Dedifferentiated amniotic fluid mesenchymal stem cell (primary cell): ENCODE data around the gene PHYKPL.
"Not testable (repeated sequence)": the region's sequence is repeated elsewhere in the genome, so short reads cannot be mapped to it uniquely, and the experiment has no call there.

ENCODE experiments used
- DNase-seq: peaks from one replicate; pipeline ENCODE4 v3.0.0-alpha.2; 2016; ENCODE audit errors: extremely low spot score

PHYKPL gene

DNA sequence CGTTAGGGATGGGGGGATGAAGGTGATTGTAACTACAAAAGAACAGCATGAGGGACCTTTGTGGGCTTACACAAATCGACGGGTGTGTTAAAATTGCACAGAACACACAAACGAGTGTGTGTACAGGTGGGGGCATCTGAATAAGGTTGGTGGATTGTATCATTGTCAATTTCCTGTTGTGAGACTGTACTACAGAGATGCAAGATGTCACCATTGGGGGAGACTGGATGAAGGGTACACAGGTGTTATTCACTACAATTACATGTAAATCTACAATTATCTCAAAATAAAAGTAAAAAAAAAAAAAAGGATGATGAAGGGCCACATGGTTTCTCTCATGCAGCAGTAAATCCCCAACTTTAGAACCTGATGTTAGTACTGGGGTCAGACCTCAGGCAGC is 31.4 kb upstream of the PHYKPL start:
- DNase-seq, result no peak

DNA sequence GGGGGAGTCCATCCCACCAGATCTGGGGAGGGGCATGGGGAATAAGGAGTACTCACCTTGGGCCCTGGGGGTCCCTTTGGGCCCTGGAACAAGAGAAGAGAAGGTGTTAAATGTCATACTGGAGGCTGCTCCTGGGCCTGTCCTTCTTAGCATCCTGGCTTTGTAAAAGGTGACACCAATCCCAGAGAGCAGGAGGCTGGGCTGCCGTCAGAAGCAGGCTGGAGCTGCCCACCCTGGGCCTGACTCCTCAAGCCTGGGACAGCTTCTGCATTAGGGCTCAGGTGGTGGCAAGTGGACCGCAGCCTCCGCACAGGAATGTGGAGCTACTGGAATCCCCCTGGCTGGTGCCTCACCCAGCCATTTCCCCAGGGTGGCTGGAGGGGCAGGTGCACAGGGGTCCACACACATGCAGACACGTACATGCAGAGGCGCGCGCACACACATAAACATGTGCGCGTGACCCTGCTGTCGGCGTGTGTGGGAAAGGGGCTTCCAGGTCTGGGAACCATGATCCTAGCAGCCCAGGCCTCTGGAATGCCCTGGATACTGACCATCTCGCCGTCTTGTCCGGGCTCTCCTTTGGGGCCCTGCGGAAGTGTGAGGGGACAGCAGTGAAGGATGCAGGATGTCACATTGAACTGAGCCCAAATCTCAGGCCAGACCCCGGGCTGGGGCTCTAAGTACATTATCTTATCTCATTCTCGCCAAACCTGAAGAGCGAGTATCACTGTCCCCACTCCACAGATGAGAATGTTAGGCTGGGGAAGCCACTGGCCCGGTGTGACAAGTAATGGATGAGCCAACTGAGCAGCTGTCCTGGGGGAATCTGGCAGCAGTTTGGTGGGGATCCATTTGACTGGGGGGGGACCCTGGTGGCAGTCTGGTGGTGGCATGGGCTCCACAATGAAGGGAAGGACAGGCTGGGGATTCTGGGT is 29.3 kb upstream of the PHYKPL start:
- DNase-seq, result no peak

DNA sequence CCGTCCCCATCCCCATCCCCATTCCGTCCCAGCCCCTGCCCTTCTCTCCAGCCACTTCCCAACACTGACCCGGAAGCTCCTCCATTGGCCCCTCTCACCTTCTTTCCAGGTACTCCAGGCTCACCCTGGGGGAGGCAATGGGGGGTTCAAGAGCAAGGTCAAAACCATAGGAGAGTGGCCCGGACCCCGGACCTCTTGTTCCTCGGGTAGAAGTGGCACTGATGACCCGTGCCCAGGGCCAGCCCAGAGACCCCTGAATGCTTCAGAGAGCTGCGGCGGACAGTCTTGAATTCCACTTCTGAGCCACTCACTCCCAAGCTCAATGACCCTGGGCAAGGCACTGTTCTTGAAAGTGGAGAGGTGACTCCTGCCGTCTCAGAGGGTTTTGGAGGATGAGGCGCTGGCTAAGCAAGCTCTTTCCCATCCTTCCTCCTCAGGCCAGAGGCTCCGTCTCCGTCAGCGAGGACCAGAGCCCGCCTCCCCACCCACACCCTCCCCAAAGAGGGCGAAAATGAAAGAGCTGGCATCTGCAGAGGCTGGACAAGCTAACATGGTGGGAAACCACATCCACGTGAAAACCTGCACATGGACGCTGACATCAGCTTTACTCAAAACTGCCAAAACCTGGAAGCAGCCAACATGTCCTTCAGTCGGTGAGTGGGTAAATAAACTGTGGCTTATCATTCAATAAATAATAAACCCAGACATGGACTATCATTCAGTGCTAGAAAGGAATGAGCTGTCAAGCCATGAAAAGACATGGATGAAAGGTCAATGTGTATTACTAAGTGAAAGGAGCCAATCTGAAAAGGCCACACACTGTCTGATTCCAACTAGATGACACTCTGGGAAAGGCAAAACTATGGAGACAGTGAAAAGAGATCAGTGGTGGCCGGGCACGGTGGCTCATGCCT is 27.3 kb upstream of the PHYKPL start:
- no peak for DNase-seq

DNA sequence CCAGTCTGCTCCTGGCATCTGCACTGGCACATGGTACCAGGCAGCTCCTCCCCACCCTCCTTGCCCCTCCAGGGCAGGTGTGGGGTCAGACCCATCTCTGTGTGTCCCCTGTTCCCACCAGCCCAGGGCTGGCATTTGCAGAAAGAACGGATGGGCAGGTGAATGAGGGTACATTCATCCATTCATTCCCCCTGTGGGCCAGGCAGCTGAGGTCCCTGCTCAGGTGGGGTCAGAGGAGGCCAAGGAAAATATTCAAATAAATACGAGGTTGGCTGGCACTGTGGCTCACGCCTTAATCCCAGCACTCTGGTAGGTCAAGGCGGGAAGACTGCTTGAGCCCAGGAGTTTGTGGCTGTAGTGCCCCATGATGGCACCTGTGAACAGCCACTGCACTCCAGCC is 25.0 kb upstream of the PHYKPL start:
- DNase-seq, result no peak

DNA sequence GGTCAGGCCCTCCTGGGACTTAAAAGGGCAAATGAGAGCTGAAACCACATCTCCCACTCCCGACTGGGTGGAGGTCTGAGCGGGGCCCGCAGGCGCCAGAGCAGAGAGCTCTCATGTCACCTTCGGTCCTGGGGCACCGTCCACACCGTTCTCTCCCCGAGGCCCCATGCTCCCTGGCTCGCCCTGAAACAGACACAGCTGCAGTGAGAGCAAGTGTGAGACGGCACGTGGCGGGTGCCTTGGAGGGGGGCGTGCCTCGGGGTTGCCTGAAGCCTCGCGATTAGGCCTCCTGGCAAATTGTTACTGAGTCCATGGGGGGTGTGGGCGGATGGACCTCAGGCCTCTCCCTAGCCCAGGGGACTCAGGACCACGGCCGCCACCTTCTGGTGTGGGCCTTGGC is 24.1 kb upstream of the PHYKPL start:
- no peak for DNase-seq

DNA sequence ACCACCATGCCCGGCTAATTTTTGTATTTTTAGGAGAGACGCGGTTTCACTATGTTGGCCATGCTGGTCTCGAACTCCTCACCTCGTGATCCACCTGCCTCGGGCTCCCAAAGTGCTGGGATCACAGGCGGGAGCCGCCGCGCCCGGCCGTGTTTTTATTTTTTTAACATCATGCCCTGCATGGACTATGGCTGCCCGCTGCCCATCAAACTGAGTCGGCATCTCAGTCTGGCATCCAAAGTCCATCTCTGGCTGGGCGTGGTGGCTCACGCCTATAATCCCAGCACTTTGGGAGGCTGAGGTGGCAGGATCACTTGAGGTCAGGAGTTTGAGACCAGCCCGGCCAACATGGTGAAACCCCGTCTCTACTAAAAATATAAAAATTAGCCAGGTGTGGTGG is 21.0 kb upstream of the PHYKPL start:
- not testable (repeated sequence) for DNase-seq

DNA sequence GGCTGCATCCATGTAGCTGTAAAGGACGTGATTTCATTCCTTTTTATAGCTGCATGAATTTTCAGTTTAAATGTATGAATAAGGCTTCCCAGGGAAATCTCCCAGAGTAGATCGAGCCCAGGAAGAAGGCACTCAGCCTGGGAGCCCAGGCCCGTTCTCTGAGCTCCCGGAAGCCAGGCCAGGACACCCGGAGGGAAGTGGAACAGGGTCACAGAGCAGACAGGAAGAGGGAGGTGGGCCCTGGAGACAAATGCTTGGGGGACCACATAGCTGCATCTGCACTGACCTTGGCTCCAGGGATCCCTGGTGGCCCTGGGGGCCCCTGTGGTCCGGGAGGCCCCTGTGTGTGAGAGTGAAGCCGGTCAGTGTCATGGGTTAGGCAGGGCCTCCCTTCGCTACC is 19.7 kb upstream of the PHYKPL start:
- no peak for DNase-seq

DNA sequence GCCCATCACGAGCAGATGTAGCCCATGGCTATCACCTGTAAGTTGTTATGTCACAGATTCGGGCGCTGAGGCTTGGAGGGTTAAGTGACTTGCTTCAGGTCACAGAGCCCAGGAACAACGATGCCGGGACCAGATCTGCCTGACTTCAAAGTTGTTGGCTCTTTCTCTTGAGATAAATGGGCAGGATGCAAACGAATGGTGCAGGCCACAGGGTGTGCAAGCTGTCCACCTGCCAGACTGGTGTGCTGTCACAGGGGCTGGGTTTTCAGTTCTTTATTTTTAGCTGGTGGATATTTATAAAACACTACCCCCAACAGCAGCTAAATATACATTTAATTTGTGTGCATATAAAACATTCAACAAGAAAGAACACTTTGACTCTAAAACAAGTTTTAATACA is 17.7 kb upstream of the PHYKPL start:
- DNase-seq, result no peak

DNA sequence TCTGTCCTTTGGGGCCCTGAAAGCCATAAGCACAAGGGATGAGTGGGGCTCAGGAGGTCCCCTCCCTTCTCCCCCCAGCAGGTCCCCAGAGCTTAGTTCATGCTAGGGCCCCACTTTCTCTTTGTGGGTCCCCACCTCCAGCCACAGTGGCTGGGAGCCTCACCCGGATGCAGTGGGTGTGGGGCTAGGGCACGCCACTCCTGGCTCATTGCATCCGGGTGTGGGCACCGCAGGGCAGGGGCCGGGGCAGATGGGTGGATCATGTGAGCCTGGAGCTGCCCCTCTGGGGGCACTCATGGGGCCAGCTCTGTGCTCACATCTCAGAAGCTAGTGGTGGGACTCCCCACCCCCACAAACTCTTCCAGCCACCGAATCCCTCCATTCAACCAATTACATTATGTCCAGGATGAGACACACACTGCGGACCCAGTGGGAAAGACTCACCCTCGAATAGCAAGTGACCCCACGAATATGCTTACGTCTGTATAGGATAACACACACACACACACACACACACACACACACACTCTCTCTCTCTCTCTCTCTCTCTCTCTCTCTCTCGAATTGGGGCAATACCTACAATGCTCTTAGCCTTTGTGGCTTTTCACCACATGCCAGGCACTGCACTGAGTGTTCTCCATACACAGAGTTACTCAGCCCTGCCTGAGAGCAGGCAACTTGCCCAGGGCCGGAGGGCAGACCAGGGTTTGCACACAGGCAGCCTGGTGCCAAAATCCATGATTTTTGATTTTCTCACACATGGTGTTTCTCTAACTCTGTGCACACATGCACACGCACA is 16.8 kb upstream of the PHYKPL start:
- DNase-seq, result peak; percentile 49

DNA sequence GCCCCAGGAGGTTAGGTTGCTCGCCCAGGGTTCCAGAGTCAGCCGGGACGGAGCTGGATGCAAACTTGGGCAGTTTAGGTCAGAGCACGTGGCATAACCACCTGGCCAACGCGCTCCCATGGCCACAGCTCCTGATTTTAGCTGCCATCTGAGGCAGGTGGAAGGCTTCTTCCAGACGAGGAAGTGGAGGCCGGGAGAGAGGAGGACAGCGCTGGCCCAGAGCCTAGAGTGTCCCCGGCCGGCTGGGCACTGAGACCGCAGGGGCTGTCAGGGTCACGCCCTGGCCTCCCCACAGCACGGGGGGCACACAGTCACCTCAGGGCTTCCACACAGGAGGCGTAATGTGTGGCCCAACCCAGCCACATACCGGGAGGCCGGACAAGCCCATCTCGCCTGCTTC is 16.1 kb upstream of the PHYKPL start:
- DNase-seq, result no peak

DNA sequence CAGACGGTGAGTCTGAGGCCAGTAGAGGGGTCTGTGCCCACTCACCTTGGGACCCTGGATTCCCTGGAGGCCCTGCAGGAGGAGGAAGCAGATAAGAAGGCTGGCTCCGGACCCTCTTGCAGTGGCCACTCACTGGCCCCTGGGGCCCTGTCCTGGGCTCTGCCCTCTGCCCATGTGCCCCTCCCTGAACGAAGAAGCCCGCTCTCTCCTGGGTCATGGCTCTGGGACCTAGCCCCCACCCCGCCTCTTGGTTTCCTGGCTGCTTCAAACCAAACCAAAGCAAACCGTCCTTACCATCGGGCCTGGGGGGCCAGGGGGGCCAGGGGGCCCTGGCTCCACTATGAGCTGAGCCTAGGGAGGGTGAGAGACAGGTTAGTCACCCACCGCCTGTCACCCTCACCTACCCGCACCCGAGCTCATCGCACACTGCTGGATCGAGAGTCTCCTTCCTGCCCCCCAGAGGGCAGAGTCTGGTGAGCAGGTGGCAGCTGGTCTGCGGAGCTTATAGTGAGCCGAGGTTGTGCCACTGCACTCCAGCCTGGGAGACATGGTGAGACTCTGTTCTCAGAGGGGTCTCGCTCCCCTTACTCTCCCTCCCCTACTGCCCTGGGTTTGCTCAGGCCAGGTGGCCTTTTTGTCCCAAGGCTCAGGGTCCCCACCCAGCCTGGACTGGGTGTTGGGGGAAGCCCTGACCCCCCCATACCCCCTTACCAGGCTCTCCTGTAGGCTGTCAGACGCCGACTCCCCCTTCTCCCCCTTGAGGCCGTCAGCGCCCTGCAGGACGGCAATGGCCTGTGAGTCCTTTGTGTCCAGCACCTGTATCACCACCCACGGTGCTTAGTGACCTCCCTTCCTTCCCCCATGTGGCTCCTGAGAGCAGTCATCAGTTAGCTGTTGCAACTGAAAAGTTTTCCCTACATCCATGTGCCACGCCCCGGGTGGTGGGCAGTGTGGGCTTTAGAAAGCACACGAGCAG is 15.2 kb upstream of the PHYKPL start:
- DNase-seq, result no peak

DNA sequence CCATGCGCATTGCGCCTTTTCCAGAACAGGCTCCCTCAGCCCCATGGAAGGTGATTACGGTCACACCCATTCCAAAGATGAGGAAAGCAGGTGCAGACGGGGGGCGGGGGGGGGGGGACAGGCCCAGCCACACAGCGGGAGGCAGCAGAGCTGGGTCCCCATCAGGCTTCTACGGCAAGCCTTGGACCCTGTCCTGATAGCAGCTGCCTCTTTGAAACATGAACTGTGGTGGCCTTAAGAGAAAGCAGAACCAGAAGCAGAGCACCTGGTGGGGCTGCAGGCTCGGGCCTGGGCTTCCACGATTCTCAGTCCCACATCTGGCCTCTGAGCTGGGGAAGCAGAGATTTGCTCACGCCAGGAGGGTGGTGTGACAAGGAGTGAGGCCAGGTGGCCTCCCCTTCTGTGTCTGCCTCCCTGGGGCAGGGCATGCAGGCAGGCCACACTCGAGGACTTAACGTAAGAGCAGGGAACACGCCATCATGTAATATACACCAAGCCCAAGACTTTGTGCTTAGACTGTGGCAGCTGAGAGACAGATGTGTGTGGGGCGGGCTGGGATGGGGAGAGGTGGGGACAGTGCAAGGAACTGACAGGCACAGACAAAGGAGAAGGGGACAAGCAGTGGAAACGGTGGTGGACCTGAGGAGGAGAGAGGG is 14.2 kb upstream of the PHYKPL start:
- no peak for DNase-seq

DNA sequence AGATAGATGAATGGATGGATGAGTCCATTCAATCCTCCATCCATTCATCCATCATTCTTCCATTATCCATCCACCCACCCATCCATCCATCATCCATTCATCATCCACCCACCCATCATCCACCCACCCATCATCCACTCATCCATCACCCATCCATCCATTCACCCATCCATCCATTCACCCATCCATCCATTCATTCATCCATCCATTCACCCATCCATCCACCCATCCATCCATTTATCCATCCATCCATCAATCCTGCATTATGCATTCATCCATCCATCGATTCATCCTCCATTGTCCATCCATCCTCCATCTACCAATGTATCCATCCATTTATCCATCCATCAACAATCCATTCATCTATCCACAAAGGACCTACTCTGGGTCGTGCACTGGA is 12.8 kb upstream of the PHYKPL start:
- no peak for DNase-seq

DNA sequence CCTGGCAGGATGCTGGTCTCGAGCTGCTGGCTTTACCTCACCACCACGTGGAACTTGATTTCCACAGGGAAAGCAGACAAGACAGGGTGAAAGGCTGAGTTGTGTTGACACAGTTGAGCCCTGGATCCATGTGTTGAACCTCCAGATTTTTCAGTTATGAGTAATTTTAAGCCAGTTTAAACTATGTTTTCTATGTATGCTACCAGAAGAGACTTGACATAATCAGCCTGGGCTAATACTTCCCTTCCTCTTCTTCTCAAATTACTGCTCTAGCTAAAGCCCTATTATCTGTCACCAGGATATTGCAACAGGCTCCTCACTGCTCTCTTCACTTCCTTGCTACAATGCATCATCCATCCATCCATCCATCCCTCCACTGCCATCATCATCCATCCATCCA is 12.0 kb upstream of the PHYKPL start:
- no peak for DNase-seq

DNA sequence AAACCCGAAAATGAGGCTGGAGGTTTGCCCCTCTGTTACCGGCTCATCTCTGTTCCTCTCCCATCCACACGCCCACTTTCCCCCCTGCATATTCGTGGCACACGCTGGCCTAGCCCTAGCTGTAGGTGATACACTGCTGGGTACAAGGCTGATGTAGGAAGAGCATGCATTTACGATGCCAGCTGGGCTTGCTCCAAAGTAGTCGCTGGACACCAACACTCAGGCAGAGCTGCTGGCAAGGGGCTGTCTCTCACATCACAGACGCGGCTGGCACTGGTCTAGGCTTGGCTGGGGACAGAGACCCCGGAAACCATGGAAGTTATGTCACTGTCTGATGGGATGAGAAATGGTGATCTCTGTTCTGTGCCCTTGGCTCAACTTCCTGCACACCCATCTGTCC is 9.8 kb upstream of the PHYKPL start:
- DNase-seq, result no peak

DNA sequence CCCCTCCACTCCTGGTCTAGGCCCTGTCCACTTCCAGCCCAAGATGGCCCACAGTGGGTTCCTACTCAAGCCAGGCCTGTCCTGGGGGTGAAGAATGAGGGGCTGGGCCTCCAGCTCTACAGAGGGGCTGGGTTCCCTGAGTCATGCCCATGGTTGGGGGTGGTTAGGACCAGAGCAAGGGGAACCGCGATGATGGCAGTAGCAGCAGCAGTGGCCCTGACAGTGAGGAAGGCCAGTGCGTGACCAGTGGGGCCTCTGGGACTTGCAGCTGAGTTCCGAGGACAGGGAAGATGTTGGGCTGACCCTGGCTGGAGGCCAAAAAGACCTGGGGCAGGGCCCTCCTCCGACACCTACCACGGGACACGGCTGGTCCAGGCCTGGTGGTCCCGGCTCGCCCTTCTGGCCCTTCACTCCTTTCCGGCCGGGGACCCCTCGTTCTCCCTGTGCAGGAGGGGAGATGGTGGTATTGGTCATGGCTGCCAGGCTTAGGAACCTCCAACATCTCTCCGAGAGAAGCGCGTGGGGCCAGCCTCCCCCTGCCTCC is 9.2 kb upstream of the PHYKPL start:
- DNase-seq, result no peak

DNA sequence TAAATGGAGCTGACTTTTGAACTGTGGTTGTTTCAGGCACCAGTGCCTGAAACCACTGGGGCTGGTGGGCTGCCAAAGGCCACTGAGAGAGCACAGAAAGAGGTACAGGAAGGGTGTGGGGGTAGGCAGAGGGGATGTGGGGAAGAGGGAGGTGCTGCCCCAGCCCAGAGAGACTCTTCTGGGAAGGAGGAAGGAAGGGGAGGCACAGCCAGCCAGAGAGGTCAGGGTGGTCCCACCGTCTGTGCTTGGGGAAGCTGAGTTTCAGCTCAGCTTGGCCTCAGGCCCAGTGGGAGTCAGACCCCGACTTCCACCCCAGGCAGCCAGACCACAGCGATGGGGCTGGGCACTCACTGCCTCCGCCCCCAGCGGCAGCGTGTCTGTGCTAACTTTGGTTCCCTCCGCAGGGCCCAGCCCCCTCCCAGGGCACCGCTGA is 8.6 kb upstream of the PHYKPL start:
- DNase-seq, result no peak

DNA sequence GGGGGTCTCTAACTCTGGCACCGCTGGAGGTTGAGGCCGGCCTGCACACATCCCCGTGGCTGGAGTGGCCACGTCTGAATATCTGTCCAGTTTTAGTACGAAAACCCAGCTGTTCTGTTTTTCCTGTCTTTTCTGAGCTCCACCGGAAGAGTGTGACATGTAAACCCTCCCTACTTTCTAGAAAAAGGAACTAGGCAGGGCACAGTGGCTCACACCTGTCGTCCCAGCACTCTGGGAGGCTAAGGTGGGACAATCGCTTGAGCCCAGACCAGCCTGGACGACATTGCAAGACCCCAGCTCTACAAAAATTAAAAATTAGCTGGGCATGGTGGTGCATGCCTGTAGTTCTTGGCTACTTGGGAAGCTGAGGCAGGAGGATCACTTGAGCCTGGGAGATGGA is 8.2 kb upstream of the PHYKPL start:
- no peak for DNase-seq

DNA sequence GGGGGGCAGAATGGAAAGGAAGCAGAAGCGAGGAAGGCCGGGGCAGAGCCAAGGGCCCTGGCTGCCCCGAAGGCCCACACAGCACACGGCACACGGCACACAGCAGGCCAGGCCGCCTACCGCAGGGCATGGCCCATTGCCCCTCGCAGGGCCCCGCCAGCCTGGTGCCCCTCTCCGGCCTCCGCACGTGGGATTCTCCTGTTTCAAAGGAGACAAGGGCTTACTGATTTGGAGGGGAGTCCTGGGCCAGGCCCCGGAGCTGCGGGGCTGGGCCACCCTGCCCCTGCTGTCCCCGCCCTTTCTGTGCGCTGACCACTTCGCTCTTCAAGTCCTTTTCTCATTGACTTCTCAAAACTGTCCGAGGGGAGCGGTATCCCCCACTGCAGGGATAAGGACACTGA is 7.7 kb upstream of the PHYKPL start:
- DNase-seq, result no peak
